H1 (cell line): Measurements from ENCODE around the gene KAT8. TPM values are rescaled to one million over a fixed set of nuclear protein-coding genes. Genes with fewer than 3 reads are reported as not detected.

Source experiments
- CTCF ChIA-PET: fragments of 300-600 bp; sonication (Branson Sonifier 250); formaldehyde crosslinking; loops from one replicate; lab custom pipeline; 2021; ENCODE audit not compliant: partially characterized antibody; lab: Charles Lee
- POLR2A ChIA-PET: fragments of 300-600 bp; sonication (Branson Sonifier 250); formaldehyde crosslinking; loops from one replicate; lab custom pipeline; 2021; ENCODE audit warnings: inconsistent platforms; ENCODE audit not compliant: partially characterized antibody; lab: Charles Lee
- DNase-seq, 2 experiments: peaks; one replicate each; pipeline versions ENCODE4 v3.0.0 to v3.0.0-alpha.2; 2010 to 2022; ENCODE audit warnings: low spot score in 2 of 2, low read depth in 1 of 2, mixed read lengths in 1 of 2
- FAIRE-seq: peaks from 2 replicates; lab custom pipeline; 2011; peaks lifted over from hg19 to GRCh38; lab: Jason Lieb, UNC
- H2AFZ ChIP-seq: 2 replicates; pipeline ENCODE4 v1.8.1; 2012; ENCODE audit warnings: low read length, inconsistent platforms
- H2AK5ac ChIP-seq: 2 replicates; pipeline ENCODE4 v1.6.1; 2013; ENCODE audit warnings: low read depth, low read length
- H2BK120ac ChIP-seq: replicated peaks from 2 replicates; pipeline ENCODE3; 2013; ENCODE audit warnings: low read depth, low read length, inconsistent platforms
- H2BK12ac ChIP-seq: 2 replicates; pipeline ENCODE4 v1.6.1; 2013; ENCODE audit warnings: low read depth, low read length
- H2BK15ac ChIP-seq: 2 replicates; pipeline ENCODE4 v1.6.1; 2013; ENCODE audit warnings: low read length
- H2BK20ac ChIP-seq: 2 replicates; pipeline ENCODE4 v1.6.1; 2013; ENCODE audit warnings: low read length
- H2BK5ac ChIP-seq: 2 replicates; pipeline ENCODE4 v1.6.1; 2013; ENCODE audit warnings: low read depth, low read length
- H3K14ac ChIP-seq: 2 replicates; pipeline ENCODE4 v1.6.1; 2013; ENCODE audit warnings: inconsistent platforms; ENCODE audit not compliant: insufficient read length
- H3K18ac ChIP-seq: 2 replicates; pipeline ENCODE4 v1.6.1; 2013; ENCODE audit warnings: low read length; ENCODE audit errors: extremely low read depth
- H3K23ac ChIP-seq: 2 replicates; pipeline ENCODE4 v1.6.1; 2013; ENCODE audit warnings: inconsistent platforms; ENCODE audit not compliant: insufficient read length
- H3K23me2 ChIP-seq: 2 replicates; pipeline ENCODE4 v1.6.1; 2013; ENCODE audit warnings: low read depth, low read length
- H3K27ac ChIP-seq: 2 replicates; pipeline ENCODE4 v1.6.1; 2011; ENCODE audit warnings: low read depth, low read length, inconsistent platforms
- H3K27me3 ChIP-seq, 4 experiments: replicated peaks in 1 of 4; 1 replicate in 1 of 4; 2 replicates in 3 of 4; pipeline versions ENCODE4 v1.6.1 to v1.8.1; 2011 to 2013; ENCODE audit warnings: low read length in 3 of 4, mild to moderate bottlenecking in 3 of 4, inconsistent platforms in 2 of 4, mixed read lengths in 2 of 4, moderate library complexity in 1 of 4; ENCODE audit not compliant: control insufficient read depth in 3 of 4, insufficient read depth in 3 of 4; ENCODE audit errors: extremely low read depth in 1 of 4
- H3K36me3 ChIP-seq, 4 experiments: 2 replicates each; pipeline versions ENCODE4 v1.6.1 to v1.8.1; 2011 to 2013; ENCODE audit warnings: mild to moderate bottlenecking in 4 of 4, low read length in 3 of 4, moderate library complexity in 2 of 4, control low read depth in 1 of 4, inconsistent platforms in 1 of 4; ENCODE audit not compliant: insufficient read depth in 4 of 4, control insufficient read depth in 2 of 4
- H3K4ac ChIP-seq: replicated peaks from 2 replicates; pipeline ENCODE3; 2013; ENCODE audit warnings: low read length, low read depth, mixed read lengths, inconsistent platforms; ENCODE audit not compliant: insufficient read length
- H3K4me1 ChIP-seq, 4 experiments: replicated peaks in 1 of 4; 1 replicate in 1 of 4; 2 replicates in 3 of 4; pipeline versions ENCODE4 v1.6.1 to v1.8.1; 2011 to 2013; ENCODE audit warnings: low read length in 3 of 4, inconsistent platforms in 2 of 4, mixed read lengths in 1 of 4; ENCODE audit not compliant: insufficient read depth in 4 of 4, control insufficient read depth in 3 of 4
- H3K4me2 ChIP-seq, 2 experiments: 2 replicates each; pipeline versions ENCODE4 v1.6.1 to v1.8.1; 2011 to 2013; ENCODE audit warnings: low read depth in 2 of 2, low read length in 2 of 2, control low read depth in 1 of 2, inconsistent platforms in 1 of 2, mild to moderate bottlenecking in 1 of 2; ENCODE audit not compliant: insufficient read depth in 1 of 2
- H3K4me3 ChIP-seq, 4 experiments: fragments of 200-600, 300-600 bp in 1 of 4; sonication (generic), shearing (Covaris generic), sonication (Bioruptor Twin) in 1 of 4; 2 replicates each; pipeline versions ENCODE4 v1.5.1 to v1.8.1; 2011 to 2016; ENCODE audit warnings: low read length in 4 of 4, low read depth in 3 of 4, control low read depth in 2 of 4, inconsistent platforms in 2 of 4, mild to moderate bottlenecking in 2 of 4, mixed read lengths in 1 of 4, moderate library complexity in 1 of 4; ENCODE audit not compliant: insufficient read depth in 2 of 4; ENCODE audit errors: extremely low read depth in 1 of 4
- H3K56ac ChIP-seq: replicated peaks from 2 replicates; pipeline ENCODE3; 2013; ENCODE audit warnings: low read depth, mild to moderate bottlenecking, mixed read lengths, low read length, inconsistent platforms; ENCODE audit not compliant: insufficient read length
- H3K79me1 ChIP-seq: 2 replicates; pipeline ENCODE4 v1.6.1; 2013; ENCODE audit warnings: low read depth, low read length, control low read depth
- H3K79me2 ChIP-seq, 2 experiments: 2 replicates each; pipeline versions ENCODE4 v1.6.1 to v1.8.1; 2012 to 2013; ENCODE audit warnings: low read length in 2 of 2, mild to moderate bottlenecking in 2 of 2, inconsistent platforms in 1 of 2; ENCODE audit not compliant: insufficient read depth in 2 of 2, control insufficient read depth in 1 of 2
- H3K9ac ChIP-seq, 4 experiments: replicated peaks in 1 of 4; 1 replicate in 1 of 4; 2 replicates in 3 of 4; pipeline versions ENCODE4 v1.6.1 to v1.8.1; 2011 to 2013; ENCODE audit warnings: low read depth in 3 of 4, low read length in 3 of 4, control low read depth in 2 of 4, mild to moderate bottlenecking in 2 of 4, moderate library complexity in 2 of 4, inconsistent platforms in 1 of 4; ENCODE audit errors: extremely low read depth in 1 of 4
- H3K9me3 ChIP-seq, 2 experiments: 2 replicates each; pipeline versions ENCODE4 v1.6.1 to v1.8.1; 2012 to 2013; ENCODE audit warnings: mild to moderate bottlenecking in 2 of 2, moderate library complexity in 2 of 2, control low read depth in 1 of 2, inconsistent platforms in 1 of 2, low read depth in 1 of 2, low read length in 1 of 2, mixed read lengths in 1 of 2; ENCODE audit not compliant: insufficient read depth in 2 of 2
- H4K20me1 ChIP-seq, 2 experiments: replicated peaks in 1 of 2; 2 replicates each; pipeline versions ENCODE3 to v1.8.1; 2011 to 2013; ENCODE audit warnings: inconsistent platforms in 2 of 2, low read length in 2 of 2, mild to moderate bottlenecking in 1 of 2; ENCODE audit not compliant: insufficient read depth in 2 of 2, control insufficient read depth in 1 of 2
- H4K5ac ChIP-seq: 2 replicates; pipeline ENCODE4 v1.6.1; 2013; ENCODE audit warnings: low read length, low read depth, mixed read lengths, inconsistent platforms; ENCODE audit not compliant: insufficient read length
- H4K8ac ChIP-seq: 2 replicates; pipeline ENCODE4 v1.8.0; 2013; ENCODE audit warnings: mild to moderate bottlenecking, moderate library complexity, low read length, inconsistent platforms; ENCODE audit not compliant: insufficient read depth; ENCODE audit errors: extremely low read depth
- H4K91ac ChIP-seq: replicated peaks from 2 replicates; pipeline ENCODE3; 2013; ENCODE audit warnings: low read length, mixed read lengths, inconsistent platforms; ENCODE audit not compliant: insufficient read length
- CBX8 ChIP-seq: fragments of 300-800, 300-1000 bp; sonication (generic); IDR thresholded peaks from 2 replicates; pipeline ENCODE4 v1.7.1; 2016; ENCODE audit warnings: low read depth, low read length, borderline replicate concordance
- CHD1 ChIP-seq: IDR thresholded peaks from 2 replicates; pipeline ENCODE4 v1.6.1; 2012; ENCODE audit warnings: low read depth, low read length, improper control_type of control experiment
- CREB1 ChIP-seq: IDR thresholded peaks from 2 replicates; pipeline ENCODE4 v1.6.1; 2012; ENCODE audit warnings: inconsistent platforms
- JUND ChIP-seq: IDR thresholded peaks from 2 replicates; pipeline ENCODE4 v1.6.1; 2011; ENCODE audit warnings: mild to moderate bottlenecking, improper control_type of control experiment, low read length
- KDM4A ChIP-seq: IDR thresholded peaks from one replicate; pipeline ENCODE4 v1.7.1; 2012; ENCODE audit warnings: low read depth, mild to moderate bottlenecking, moderate library complexity, low read length, inconsistent platforms; ENCODE audit not compliant: severe bottlenecking
- POLR2A ChIP-seq, 2 experiments: IDR thresholded peaks; 1 replicate in 1 of 2; 2 replicates in 1 of 2; pipeline ENCODE4 v1.6.1; 2011; ENCODE audit warnings: low read depth in 2 of 2, low read length in 2 of 2, mild to moderate bottlenecking in 2 of 2; ENCODE audit errors: control extremely low read depth in 1 of 2
- POLR2AphosphoS5 ChIP-seq: IDR thresholded peaks from 2 replicates; pipeline ENCODE4 v1.6.1; 2011; ENCODE audit warnings: low read depth, low read length
- SP2 ChIP-seq: IDR thresholded peaks from 2 replicates; pipeline ENCODE4 v1.6.1; 2012; ENCODE audit warnings: mild to moderate bottlenecking, low read length, inconsistent platforms
- SP4 ChIP-seq: IDR thresholded peaks from 2 replicates; pipeline ENCODE4 v1.6.1; 2012; ENCODE audit warnings: low read length, inconsistent platforms
- TAF1 ChIP-seq: IDR thresholded peaks from 2 replicates; pipeline ENCODE4 v1.6.1; 2011; ENCODE audit warnings: mild to moderate bottlenecking, low read depth, low read length
- ZNF274 ChIP-seq: IDR thresholded peaks from 2 replicates; pipeline ENCODE4 v1.7.0; 2012; ENCODE audit warnings: low read length, borderline replicate concordance; ENCODE audit errors: extremely low read depth
- WGBS, 2 experiments: shearing (Covaris generic) in 1 of 2; methylation state at CpG; one replicate each; pipeline versions ENCODE4 v1.1.6 to v1.1.7; 2013 to 2015; ENCODE audit warnings: low lambda C conversion rate in 2 of 2, mixed read lengths in 2 of 2, inconsistent platforms in 1 of 2, low coverage in 1 of 2, missing lambda C conversion rate in 1 of 2; ENCODE audit not compliant: insufficient replicate concordance in 2 of 2, insufficient coverage in 1 of 2, insufficient read length in 1 of 2; ENCODE audit errors: extremely low coverage in 1 of 2, missing lambda C conversion rate in 1 of 2; 5-methylcytosine and 5-hydroxymethylcytosine counted together
- polyA plus RNA-seq, 7 experiments: library from polyadenylated mRNA; depleted of rRNA in 3 of 7; stranded (reverse) in 5 of 7; unstranded in 2 of 7; fragments of >200 nt in 5 of 7; fragments of 200-250 nt in 2 of 7; gene quantifications; 1 replicate in 5 of 7; 2 replicates in 1 of 7; 4 replicates in 1 of 7; pipeline versions ENCODE4 v1.2.1 to v1.2.3, GENCODE V29; 2011 to 2013; ENCODE audit warnings: missing spikeins in 2 of 7, mixed read lengths in 2 of 7
- total RNA-seq: library from RNA; stranded (reverse); fragmentation: NEBNext Ultra II Directional; extraction: Animal tissue kit (Norgen Biotek cat#: 25700); gene quantifications from 2 replicates; pipeline ENCODE4 v1.2.1, GENCODE V29; 2021
- TF ChIP-seq, protein P1 (sequence below): IDR thresholded peaks from 2 replicates; pipeline ENCODE4 v1.6.1; 2012; ENCODE audit warnings: inconsistent platforms

Gene KAT8
- total and polyA plus RNA-seq, 2 of the 8 experiments (the other 6 are each of a cell fraction or from before 2014, with no cell fraction given): 52.6 to 61.6 TPM

DNA sequence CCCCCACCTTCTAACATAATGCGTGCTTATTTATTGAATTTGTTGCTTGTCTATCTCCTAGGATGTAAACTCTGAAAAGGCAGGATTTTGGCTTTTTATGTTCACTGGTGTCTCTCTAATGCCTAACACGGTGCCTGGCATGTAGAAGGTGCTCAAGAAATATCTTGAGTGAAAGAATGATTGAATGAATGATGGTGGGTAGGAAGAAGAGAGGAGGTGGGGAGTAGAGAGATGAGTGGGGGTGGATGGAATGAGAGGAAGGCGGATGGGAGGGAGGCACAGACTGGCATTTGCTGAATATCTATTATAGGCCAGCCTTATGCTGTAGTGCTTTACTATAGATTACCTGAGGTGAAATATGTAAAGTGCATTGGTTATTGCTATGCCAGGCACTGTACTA is 30.1 kb downstream of the KAT8 start:
- TF ChIP-seq CHD1: no peak
- TF ChIP-seq SP4: no peak
- no peak for TF ChIP-seq ZNF274
- no peak for TF ChIP-seq POLR2AphosphoS5
- TF ChIP-seq SP2: no peak
- TF ChIP-seq KDM4A: no peak
- TF ChIP-seq POLR2A (IDR thresholded peaks at IDR 0.05; ENCODE audit: control extremely low read depth in 1 of 2, low read depth in 2 of 2, low read length in 2 of 2): no peak
- no peak for TF ChIP-seq JUND
- no peak for TF ChIP-seq TAF1
- TF ChIP-seq CREB1: no peak
- TF ChIP-seq, protein P1, sequence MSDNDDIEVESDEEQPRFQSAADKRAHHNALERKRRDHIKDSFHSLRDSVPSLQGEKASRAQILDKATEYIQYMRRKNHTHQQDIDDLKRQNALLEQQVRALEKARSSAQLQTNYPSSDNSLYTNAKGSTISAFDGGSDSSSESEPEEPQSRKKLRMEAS: no peak
- no peak for TF ChIP-seq CBX8
- Histone ChIP-seq H3K4ac (peak overlapping the region; percentile 42), H3K4me3 (peak overlapping the region in 2 of 4 experiments; percentile 42 to 59; a peak in 2 of 8 replicates), H4K91ac (no peak overlapping the region), H3K4me2 (peak overlapping the region; percentile 57 to 77), H3K23ac (no peak overlapping the region), H4K20me1 (no peaks in the 10 kb centered on the region), H3K79me2 (no peaks in the 10 kb centered on the region), H3K27ac (no peak overlapping the region), H3K36me3 (no peaks in the 10 kb centered on the region), H4K8ac (no peak overlapping the region), H2AK5ac (no peak overlapping the region), H2BK5ac (no peak overlapping the region), H3K9ac (no peak overlapping the region), H3K18ac (no peak overlapping the region), H2BK20ac (no peak overlapping the region), H2BK15ac (no peak overlapping the region), H3K23me2 (peaks cover 10% of the 10 kb centered on the region; the same call in 1 of the 2 replicates), H2BK12ac (no peak overlapping the region), H3K9me3 (no peaks in the 10 kb centered on the region), H3K4me1 (peaks cover 0 to 22% (median 7%) of the 10 kb centered on the region in 4 experiments; a peak in 6 of 7 replicates), H3K56ac (no peak overlapping the region), H3K14ac (no peak overlapping the region), H2AFZ (no peak overlapping the region), H3K27me3 (peaks cover 1 to 22% (median 15%) of the 10 kb centered on the region in 4 experiments), H3K79me1 (no peaks in the 10 kb centered on the region), H4K5ac (no peak overlapping the region), H2BK120ac (no peak overlapping the region)
- DNase-seq (no peak), FAIRE-seq (no peak)
- CTCF ChIA-PET: interaction anchor here (0.8 to 8.1 kb wide), 2 partner anchors 11 to 49 kb away, joined by 3 to 56 read pairs; no protein-coding TSS in a partner anchor
- WGBS, 2 experiments: 86% methylated on average over 3 of the region's 3 CpGs; no CpG with 5 or more reads in 1 of the 2 experiments
- POLR2A ChIA-PET: interaction anchor here (1.6 to 34.9 kb wide), 5 partner anchors 10 to 35 kb away, joined by 5 to 713 read pairs (median 17); partner anchors contain the start of genes BCKDK, FUS, KAT8 and PRSS8
